ENCODE measurements around the gene PDE4D. TPM values are rescaled to one million over a fixed set of nuclear protein-coding genes. Genes with fewer than 3 reads are reported as not detected.

PDE4D gene
- total and polyA plus RNA-seq, 10 of the 15 experiments (the other 5 are each of a cell fraction or from before 2014, with no cell fraction given) = 0.87 to 4.1 (median 2.2) TPM

DNA sequence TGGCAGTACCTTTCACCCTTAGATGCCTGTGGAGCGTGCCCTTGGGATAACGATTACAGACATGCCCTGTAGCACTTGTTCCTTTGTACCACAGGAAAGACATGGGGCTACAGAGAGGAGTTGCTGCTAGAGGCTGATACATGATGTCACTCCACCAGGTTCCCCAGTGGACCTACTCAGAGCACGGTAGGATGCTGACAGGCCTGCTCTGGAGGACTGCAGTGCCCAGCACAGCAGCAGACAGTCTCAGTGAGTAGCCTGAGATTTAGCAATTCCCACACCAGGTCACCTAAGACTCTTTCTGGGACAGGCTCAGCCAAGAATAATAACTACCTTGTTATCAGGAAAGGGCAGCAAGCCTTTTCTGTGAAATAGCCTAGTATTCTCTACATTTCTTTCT, 28.8 kb downstream of the PDE4D start (continued):
- TF ChIP-seq, protein P1, sequence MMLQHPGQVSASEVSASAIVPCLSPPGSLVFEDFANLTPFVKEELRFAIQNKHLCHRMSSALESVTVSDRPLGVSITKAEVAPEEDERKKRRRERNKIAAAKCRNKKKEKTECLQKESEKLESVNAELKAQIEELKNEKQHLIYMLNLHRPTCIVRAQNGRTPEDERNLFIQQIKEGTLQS (IDR thresholded peaks at IDR 0.05; ENCODE audit: borderline replicate concordance, extremely low read depth, low read depth, low read length) = no peak
- TF ChIP-seq, protein P2, sequence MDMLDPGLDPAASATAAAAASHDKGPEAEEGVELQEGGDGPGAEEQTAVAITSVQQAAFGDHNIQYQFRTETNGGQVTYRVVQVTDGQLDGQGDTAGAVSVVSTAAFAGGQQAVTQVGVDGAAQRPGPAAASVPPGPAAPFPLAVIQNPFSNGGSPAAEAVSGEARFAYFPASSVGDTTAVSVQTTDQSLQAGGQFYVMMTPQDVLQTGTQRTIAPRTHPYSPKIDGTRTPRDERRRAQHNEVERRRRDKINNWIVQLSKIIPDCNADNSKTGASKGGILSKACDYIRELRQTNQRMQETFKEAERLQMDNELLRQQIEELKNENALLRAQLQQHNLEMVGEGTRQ (IDR thresholded peaks at IDR 0.05; ENCODE audit: borderline replicate concordance, low read depth, low read length) = no peak
- TF ChIP-seq NFIC (IDR thresholded peaks at IDR 0.05; ENCODE audit: low read depth, low read length) (no peak), SMAD1 (IDR thresholded peaks at IDR 0.05; ENCODE audit: low read depth, partially characterized antibody) (no peak), MYB (IDR thresholded peaks at IDR 0.05; ENCODE audit: borderline replicate concordance, low read depth, low read length) (no peak)
- TF ChIP-seq, protein P3, sequence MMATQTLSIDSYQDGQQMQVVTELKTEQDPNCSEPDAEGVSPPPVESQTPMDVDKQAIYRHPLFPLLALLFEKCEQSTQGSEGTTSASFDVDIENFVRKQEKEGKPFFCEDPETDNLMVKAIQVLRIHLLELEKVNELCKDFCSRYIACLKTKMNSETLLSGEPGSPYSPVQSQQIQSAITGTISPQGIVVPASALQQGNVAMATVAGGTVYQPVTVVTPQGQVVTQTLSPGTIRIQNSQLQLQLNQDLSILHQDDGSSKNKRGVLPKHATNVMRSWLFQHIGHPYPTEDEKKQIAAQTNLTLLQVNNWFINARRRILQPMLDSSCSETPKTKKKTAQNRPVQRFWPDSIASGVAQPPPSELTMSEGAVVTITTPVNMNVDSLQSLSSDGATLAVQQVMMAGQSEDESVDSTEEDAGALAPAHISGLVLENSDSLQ (IDR thresholded peaks at IDR 0.05) = no peak

DNA sequence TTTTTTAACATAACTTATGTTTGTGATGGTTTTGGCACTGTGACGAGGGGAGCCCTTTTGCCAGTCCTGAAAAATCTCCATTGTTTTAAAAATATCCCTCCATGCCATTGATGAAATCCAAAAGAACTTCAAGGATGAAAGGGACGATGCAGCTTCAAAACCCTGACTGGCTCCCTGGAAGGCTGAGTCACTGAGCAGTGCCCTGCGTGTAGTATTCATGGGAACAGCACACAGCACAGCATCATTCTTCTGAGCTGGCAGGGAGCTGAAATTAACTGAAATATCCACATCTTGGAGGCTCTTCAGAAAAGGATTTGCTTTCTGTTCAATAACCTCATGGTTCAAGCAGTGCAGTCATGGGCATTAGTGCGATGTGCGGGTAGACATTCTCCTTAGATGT, 29.7 kb downstream of the PDE4D start:
- CTCF ChIA-PET = interaction anchor here (0.7 kb wide), 1 partner anchor 12 kb away, joined by 3 read pairs; no protein-coding TSS in a partner anchor
- Histone ChIP-seq H3K27ac (ENCODE audit: control insufficient read depth, insufficient read depth) (no peak overlapping the region), H3K9ac (ENCODE audit: control insufficient read depth, insufficient read depth, low read length) (no peak overlapping the region), H3K27me3 (replicated peaks in 1 of 2; ENCODE audit: control insufficient read depth in 2 of 2, insufficient read depth in 2 of 2, low read length in 1 of 2) (no peaks in the 10 kb centered on the region), H3K79me2 (ENCODE audit: control insufficient read depth, insufficient read depth, low read length) (no peaks in the 10 kb centered on the region), H3K36me3 (ENCODE audit: control insufficient read depth in 2 of 2, insufficient read depth in 2 of 2, low read length in 1 of 2) (no peaks in the 10 kb centered on the region), H3K9me3 (replicated peaks; ENCODE audit: control insufficient read depth, insufficient read depth, low read length) (no peaks in the 10 kb centered on the region), H2AFZ (ENCODE audit: control insufficient read depth, low read depth, low read length) (no peak overlapping the region), H3K4me3 (no peak overlapping the region), H3K4me2 (ENCODE audit: control insufficient read depth, insufficient read depth) (no peak overlapping the region), H3K4me1 (ENCODE audit: control insufficient read depth, insufficient read depth, low read length) (no peaks in the 10 kb centered on the region), H4K20me1 (ENCODE audit: control insufficient read depth, insufficient read depth) (no peaks in the 10 kb centered on the region)
- FAIRE-seq (no peak), DNase-seq (ENCODE audit: low read depth, low spot score) (no peak), ATAC-seq (no peak)
- RAD21 ChIA-PET (ENCODE audit: unreplicated experiment) = no interaction called here
- intact Hi-C loops (cut with micrococcal nuclease; ENCODE audit: unreplicated experiment) = no loop called here
- POLR2A ChIA-PET = no interaction called here
- BruUV-seq (replicated peaks) = no TSS peak
- SMC1A ChIA-PET (ENCODE audit: uncharacterized antibody, unreplicated experiment) = no interaction called here
- in situ Hi-C loops (cut with MboI) = no loop called here
- 40% methylated on average over 5 of the region's 5 CpGs for WGBS (ENCODE audit: insufficient coverage, insufficient replicate concordance, low lambda C conversion rate, missing lambda C conversion rate)
- no peak for TF ChIP-seq MEF2B (IDR thresholded peaks at IDR 0.05; ENCODE audit: partially characterized antibody, poor library complexity, severe bottlenecking)
- TF ChIP-seq CREB1 (IDR thresholded peaks at IDR 0.05; ENCODE audit: low read depth) = no peak
- TF ChIP-seq SIX5 (IDR thresholded peaks at IDR 0.05; ENCODE audit: low read depth, low read length, severe bottlenecking) = no peak
- TF ChIP-seq, protein P4, sequence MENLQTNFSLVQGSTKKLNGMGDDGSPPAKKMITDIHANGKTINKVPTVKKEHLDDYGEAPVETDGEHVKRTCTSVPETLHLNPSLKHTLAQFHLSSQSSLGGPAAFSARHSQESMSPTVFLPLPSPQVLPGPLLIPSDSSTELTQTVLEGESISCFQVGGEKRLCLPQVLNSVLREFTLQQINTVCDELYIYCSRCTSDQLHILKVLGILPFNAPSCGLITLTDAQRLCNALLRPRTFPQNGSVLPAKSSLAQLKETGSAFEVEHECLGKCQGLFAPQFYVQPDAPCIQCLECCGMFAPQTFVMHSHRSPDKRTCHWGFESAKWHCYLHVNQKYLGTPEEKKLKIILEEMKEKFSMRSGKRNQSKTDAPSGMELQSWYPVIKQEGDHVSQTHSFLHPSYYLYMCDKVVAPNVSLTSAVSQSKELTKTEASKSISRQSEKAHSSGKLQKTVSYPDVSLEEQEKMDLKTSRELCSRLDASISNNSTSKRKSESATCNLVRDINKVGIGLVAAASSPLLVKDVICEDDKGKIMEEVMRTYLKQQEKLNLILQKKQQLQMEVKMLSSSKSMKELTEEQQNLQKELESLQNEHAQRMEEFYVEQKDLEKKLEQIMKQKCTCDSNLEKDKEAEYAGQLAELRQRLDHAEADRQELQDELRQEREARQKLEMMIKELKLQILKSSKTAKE (IDR thresholded peaks at IDR 0.05; ENCODE audit: low read depth, poor library complexity, severe bottlenecking) = no peak
- no peak for TF ChIP-seq ASH2L (IDR thresholded peaks at IDR 0.05; ENCODE audit: borderline replicate concordance, low read depth)
- TF ChIP-seq SUPT20H (IDR thresholded peaks at IDR 0.05; ENCODE audit: borderline replicate concordance, control insufficient read depth, low read depth, low read length) = no peak
- TF ChIP-seq, protein P5, sequence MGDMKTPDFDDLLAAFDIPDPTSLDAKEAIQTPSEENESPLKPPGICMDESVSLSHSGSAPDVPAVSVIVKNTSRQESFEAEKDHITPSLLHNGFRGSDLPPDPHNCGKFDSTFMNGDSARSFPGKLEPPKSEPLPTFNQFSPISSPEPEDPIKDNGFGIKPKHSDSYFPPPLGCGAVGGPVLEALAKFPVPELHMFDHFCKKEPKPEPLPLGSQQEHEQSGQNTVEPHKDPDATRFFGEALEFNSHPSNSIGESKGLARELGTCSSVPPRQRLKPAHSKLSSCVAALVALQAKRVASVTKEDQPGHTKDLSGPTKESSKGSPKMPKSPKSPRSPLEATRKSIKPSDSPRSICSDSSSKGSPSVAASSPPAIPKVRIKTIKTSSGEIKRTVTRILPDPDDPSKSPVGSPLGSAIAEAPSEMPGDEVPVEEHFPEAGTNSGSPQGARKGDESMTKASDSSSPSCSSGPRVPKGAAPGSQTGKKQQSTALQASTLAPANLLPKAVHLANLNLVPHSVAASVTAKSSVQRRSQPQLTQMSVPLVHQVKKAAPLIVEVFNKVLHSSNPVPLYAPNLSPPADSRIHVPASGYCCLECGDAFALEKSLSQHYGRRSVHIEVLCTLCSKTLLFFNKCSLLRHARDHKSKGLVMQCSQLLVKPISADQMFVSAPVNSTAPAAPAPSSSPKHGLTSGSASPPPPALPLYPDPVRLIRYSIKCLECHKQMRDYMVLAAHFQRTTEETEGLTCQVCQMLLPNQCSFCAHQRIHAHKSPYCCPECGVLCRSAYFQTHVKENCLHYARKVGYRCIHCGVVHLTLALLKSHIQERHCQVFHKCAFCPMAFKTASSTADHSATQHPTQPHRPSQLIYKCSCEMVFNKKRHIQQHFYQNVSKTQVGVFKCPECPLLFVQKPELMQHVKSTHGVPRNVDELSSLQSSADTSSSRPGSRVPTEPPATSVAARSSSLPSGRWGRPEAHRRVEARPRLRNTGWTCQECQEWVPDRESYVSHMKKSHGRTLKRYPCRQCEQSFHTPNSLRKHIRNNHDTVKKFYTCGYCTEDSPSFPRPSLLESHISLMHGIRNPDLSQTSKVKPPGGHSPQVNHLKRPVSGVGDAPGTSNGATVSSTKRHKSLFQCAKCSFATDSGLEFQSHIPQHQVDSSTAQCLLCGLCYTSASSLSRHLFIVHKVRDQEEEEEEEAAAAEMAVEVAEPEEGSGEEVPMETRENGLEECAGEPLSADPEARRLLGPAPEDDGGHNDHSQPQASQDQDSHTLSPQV (IDR thresholded peaks at IDR 0.05) = no peak
- no peak for TF ChIP-seq CBX5 (IDR thresholded peaks at IDR 0.05; ENCODE audit: low read depth)

Data from GM12878 (cell line).